VCaP (cell line): ENCODE results near the gene AGBL3.

Experiments used
- H3K27ac ChIP-seq: fragments of 450-650 bp; 2 replicates; pipeline ENCODE4 v1.5.1; 2017
- CTCF ChIP-seq: fragments of 450-650 bp; conservative IDR thresholded peaks from 2 replicates; pipeline ENCODE4 v1.5.1; 2017; ENCODE audit warnings: mild to moderate bottlenecking, moderate library complexity

Gene AGBL3

GRCh38 chr7:135162382-135163001 lies 176.2 kb downstream of the AGBL3 start:
- TF ChIP-seq CTCF: no peak
- H3K27ac ChIP-seq: no peak overlapping the region

GRCh38 chr7:135164357-135165061 lies 178.2 kb downstream of the AGBL3 start:
- no peak overlapping the region for H3K27ac ChIP-seq
- no peak for TF ChIP-seq CTCF

GRCh38 chr7:135165862-135166261 lies 179.6 kb downstream of the AGBL3 start:
- no peak for TF ChIP-seq CTCF

GRCh38 chr7:135166338-135166990 lies 180.2 kb downstream of the AGBL3 start:
- no peak overlapping the region for H3K27ac ChIP-seq
- no peak for TF ChIP-seq CTCF

More at GRCh38 chr7:135165862-135166261, 179.6 kb downstream of the AGBL3 start:
- no peak overlapping the region for H3K27ac ChIP-seq

- no peak overlapping the region for H3K27ac ChIP-seq
- TF ChIP-seq CTCF: no peak
Observed at GRCh38 chr7:135167365-135167917, 181.1 kb downstream of the AGBL3 start.

GRCh38 chr7:135168001-135168400 lies 181.7 kb downstream of the AGBL3 start:
- TF ChIP-seq CTCF: no peak
- H3K27ac ChIP-seq: no peak overlapping the region

GRCh38 chr7:135168489-135169140 lies 182.3 kb downstream of the AGBL3 start:
- no peak overlapping the region for H3K27ac ChIP-seq
- no peak for TF ChIP-seq CTCF
